Fibroblast of skin of back (primary cell): ENCODE measurements around the gene ZNF281. TPM values are rescaled to one million over a fixed set of nuclear protein-coding genes. Genes with fewer than 3 reads are reported as not detected.
"Not testable (repeated sequence)": the region's sequence is repeated elsewhere in the genome, so short reads cannot be mapped to it uniquely, and the experiment has no call there.

ENCODE experiments used
- DNase-seq: peaks from one replicate; pipeline ENCODE4 v3.0.0-alpha.2; 2013
- polyA plus RNA-seq, 2 experiments: library from polyadenylated mRNA; unstranded; fragments of 120-200 nt; gene quantifications; one replicate each; pipeline ENCODE4 v1.2.1, GENCODE V29; 2013; ENCODE audit not compliant: insufficient read length in 2 of 2

ZNF281 gene, protein sequence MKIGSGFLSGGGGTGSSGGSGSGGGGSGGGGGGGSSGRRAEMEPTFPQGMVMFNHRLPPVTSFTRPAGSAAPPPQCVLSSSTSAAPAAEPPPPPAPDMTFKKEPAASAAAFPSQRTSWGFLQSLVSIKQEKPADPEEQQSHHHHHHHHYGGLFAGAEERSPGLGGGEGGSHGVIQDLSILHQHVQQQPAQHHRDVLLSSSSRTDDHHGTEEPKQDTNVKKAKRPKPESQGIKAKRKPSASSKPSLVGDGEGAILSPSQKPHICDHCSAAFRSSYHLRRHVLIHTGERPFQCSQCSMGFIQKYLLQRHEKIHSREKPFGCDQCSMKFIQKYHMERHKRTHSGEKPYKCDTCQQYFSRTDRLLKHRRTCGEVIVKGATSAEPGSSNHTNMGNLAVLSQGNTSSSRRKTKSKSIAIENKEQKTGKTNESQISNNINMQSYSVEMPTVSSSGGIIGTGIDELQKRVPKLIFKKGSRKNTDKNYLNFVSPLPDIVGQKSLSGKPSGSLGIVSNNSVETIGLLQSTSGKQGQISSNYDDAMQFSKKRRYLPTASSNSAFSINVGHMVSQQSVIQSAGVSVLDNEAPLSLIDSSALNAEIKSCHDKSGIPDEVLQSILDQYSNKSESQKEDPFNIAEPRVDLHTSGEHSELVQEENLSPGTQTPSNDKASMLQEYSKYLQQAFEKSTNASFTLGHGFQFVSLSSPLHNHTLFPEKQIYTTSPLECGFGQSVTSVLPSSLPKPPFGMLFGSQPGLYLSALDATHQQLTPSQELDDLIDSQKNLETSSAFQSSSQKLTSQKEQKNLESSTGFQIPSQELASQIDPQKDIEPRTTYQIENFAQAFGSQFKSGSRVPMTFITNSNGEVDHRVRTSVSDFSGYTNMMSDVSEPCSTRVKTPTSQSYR
- 26.6 TPM for polyA plus RNA-seq (2013, experiment 1 of 2; ENCODE audit: insufficient read length)
- polyA plus RNA-seq (2013, experiment 2 of 2; ENCODE audit: insufficient read length) = 28.7 TPM

DNA sequence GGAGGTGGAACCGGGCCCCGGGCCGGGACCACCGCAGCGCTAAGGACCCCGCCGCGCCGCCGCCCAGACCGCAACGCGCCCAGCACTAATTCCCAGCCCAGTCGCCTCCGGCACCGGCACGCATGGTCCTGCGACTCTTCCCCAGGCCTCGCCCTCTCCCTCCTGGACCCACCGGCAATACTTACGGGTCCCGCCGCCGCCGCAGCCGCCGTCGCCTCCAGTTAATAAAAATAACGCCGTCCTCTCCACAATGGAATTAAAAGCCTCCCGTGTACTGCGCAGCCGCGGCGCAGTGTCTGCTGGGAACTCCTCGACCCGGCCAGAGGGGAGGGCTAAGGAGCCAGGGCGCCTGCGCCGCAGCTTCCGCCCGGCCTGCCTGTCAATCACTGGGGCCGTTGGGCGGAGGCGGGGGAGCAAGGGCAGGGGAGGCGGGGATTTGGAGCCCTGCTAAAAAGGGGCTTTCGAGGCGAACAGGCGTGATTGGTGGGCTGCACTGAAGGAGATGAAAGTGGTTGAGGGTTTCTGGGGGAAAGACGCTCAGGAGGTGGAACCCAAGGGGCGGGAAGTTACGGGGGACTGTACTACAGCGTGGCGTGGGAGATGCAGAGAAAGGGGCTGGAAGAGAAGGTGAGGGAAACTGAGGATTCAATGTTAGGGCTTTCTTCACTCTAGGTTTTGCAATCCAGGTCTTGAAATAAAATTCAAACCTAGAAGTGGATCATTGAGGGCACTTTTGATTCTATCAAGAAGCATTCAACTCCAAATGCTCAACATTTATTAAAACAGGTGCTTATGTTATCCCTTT is at the start of gene ZNF281:
Gene ZNF281 (minus strand): TSS at position 276 of the 805 bp plus-strand sequence. CDS start 331 bp downstream, outside the sequence.
- DNase-seq = peak; percentile 93

DNA sequence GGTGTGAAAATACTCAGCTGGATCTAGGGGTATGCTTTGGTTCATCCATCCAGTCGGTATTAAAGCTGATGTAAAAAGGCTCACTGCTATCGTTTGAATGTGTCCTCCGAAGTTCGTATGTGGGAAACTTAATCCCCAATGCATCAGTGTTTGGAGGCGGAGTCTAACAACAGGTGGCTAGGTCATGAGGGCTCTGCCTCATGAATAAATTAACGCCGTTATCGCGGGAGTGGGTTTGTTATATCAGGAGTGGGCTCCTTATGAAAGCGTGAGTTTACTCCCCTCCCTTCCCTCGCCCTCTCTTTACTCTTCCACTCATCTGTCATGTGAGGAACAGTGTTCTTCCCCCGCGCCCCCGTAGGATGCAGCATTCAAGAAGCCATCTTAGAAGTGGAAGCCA is 48.9 kb upstream of the ZNF281 start:
- no peak for DNase-seq

DNA sequence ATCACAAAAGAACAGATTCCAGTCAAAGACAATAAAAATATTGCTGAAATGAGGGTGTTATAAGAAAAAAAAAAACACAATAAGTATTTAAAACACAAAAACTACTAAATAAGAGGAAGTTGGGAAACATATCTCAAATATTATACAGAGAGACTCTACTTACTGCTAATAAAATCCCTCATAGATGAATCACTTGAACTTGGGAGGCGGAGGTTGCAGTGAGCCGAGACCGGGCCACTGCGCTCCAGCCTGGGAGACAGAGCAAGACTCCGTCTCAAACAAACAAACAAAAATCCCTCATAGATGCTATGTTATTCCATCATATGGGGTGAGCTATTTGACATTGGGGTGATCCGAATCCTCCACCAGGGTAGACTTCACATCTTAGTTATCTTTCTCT is 48.0 kb upstream of the ZNF281 start:
- no peak for DNase-seq

DNA sequence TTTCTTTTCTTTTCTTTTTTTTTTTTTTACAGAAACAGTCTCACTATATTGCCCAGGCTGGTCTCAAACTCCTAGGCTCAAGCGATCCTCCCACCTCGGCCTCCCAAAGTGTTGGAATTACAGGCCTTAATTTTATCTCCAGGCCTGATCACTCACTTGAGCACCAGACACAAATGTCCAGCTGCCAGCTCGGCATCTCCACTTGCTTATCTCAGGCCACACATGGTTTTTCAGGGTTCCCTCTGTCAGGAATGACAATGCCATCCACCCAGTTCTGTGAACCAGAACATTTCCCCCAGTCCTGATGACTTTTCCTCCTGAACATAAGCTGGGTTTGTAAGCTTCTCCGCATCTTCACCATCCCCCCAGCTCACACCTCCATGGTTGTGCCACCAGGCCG is 44.6 kb upstream of the ZNF281 start:
- DNase-seq = no peak

DNA sequence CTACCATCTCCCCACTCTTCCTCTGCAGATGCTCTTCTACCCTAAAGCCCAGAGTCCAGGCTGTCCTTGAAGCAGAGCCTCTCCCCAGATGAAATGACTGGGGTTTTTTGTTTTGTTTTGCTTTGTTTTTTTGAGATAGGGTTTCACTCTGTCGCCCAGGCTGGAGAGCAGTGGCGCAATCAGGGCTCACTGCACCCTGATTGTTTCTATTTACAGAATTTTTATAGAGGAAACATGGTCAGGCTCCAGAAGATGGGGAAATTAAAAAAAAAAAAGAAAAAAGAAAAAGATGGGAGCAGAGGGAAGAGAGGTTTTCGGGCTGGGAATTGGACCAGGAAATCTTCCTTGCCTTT is 43.7 kb upstream of the ZNF281 start:
- DNase-seq = no peak

DNA sequence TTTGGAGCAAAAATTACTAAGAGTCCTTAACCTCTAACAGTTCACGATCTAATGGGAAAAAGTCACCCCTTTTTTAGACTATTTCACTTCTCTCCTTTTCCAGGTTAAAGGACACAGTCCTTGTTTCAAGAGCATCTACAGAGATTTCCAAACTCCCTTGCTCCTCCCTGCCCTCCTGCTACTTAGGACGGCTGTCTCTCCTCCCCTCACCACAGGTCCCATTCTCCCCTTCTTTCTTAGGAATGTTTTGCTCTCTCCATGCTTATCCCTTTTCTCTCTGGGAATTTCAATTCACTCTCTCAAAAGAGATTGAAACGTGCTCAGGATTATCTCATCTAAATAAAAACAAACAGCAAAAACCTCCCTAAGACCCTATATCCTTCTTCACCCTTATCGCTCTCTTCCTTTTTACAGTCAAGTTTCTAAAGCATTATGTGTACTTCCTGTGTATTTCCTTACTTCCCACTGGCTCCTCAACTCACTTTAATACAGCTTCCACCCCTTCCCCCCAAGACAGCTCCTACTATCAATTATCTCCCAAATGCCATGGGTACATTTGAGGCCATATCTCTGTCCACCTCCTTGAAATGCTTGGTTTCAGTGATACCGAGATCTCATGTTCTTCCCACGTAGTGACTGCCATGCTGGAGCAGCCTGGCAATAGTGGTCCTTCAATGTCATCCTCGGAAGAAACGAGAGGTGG is 43.2 kb upstream of the ZNF281 start:
- DNase-seq = no peak

DNA sequence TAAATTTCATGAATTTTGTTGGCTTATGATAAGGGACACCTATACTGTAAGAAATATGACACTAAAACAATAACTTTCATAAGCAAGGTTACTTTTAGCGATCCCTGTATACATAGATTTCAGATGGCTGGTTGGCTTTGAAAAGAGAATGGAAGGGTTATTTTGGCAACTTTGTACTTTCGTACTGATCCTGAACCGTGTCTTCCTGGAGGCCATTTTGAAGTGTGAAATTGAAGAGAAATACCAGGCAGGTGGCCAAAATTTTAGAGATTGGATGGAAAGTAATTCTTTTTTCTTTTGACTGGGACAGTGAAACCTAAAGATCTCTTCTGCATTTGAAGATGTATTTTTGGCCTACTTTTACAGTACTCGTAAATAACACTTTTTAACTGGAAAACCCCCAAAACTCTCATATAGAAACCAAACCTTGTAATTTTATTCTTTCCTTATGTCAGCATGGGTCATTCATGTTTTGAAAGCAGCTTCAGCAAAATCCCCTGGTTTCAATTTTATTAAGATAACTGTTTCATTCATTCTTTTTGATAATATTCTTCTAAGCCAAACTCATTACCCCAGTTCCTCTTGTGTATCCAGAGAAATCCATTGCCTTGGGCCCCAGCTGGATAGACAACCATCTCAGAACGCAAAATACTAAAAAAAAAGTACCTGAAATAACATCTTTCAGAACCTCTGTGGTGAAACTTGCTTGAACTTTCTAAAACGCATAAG is 38.4 kb upstream of the ZNF281 start:
- no peak for DNase-seq

DNA sequence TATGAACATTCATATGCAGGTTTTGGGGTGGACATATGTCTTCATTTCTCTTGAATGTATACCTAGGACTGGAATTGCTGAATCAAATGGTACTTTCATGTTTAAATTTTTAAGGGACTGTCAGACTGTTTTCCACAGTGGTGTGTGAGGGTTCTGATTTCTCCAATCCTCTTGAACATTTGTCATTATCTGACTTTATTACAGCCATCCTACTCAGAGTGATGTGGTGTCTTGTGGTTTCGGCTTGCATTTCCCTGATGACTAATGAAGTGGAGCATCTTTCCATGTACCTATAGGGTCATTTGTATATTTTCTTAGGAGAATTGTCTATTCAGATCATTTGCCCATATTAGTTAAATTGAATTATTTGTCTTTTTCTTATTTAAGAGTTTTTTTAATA is 35.4 kb upstream of the ZNF281 start:
- DNase-seq = peak; percentile 77

DNA sequence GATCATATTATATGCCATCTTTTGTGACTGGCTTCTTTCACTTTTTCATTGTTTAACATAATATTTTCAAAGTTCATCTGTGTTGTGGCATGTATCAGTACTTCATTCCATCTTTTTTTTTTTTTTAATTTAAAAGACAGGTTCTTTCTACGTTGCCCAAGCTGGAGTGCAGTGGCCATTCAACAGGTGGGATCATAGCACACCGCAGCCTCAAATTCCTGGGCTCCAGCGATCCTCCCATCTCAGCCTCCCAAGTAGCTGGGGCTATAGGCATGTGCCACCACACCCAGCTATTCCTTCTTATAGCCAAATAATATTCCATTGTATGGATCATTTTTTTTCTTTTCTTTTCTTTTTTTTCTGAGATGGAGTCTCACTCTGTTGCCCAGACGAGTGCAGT is 34.6 kb upstream of the ZNF281 start:
- DNase-seq = no peak

DNA sequence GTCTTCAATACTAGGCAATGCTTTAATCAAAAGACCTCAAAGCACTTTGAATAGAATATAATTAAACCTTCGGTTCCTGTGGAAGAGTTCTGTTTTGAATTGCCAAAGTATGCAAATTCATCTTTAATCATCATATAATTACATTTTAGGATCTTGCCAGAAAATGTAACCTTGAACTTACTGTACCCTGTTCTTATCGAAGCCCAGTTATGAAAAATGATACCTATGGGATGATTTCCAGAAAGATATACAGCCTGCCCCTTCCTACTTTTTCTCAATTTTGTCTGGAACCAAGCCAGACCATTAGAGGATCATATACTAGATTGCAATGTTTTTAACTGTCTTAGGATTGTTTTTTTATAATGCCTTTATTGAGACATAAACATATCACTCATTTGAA is 34.0 kb upstream of the ZNF281 start:
- DNase-seq = no peak

DNA sequence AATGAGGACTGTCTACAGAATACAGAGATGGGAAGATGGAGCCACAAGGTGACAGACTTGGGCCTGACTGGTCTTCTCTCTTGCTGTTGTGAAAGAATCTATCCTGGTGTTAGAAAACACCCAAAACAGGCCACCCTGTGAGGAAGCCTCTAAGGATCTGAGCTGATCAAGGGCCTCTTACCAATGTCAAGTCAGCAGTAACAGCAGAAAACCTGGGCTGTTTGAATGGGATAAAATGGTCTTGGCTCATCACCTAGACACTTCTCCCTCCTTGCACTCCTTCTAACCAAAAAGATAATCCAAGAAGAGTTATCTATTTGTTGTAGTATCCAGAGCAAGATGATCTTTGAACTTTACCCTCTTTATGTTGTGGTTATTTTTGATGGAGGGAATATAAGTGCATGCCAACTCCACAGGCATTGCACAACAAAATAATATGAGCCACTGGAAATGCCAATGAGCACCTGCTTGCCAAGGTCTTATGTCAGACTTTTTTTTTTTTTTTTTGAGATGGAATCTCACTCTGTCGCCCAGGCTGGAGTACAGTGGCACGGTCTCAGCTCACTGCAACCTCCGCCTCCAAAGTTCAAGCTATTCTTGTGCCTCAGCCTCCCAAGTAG is 32.8 kb upstream of the ZNF281 start:
- no peak for DNase-seq

DNA sequence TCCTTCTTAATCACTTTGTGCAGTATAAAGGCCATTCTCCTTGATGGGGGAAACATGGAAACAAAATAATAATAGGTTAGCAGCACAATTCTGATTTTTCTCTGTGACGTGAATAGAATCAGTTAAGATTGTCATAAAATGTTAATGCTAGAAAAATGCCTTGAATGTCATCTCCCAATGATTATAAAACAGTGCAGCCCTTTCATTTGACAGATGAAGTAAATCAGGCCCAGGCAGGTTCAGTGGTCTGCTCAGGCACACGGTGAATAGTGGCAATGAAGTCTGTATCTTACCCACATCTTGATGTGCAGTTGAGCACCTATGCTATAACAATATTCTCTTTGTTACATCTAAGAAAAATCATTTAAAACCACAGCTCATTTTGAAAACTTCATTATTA is 32.2 kb upstream of the ZNF281 start:
- no peak for DNase-seq

DNA sequence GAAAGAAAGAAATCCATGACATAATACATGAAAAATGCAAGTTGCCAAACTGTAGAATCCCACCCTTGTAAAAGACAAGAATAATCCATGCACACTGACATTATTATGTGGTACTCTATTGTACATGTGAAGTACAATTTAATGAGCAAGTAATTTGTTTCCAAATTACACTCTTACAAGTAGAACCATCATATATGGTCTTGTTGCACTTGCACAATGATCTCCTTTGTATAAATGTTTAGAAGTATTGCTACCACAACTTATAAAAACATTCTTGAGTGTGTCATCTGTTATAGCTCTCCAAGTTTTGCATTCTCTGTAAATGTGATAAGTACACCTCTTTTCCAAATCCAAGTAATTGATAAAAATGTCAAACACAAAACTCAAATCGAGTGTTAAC is 29.1 kb upstream of the ZNF281 start:
- DNase-seq = peak; percentile 68

DNA sequence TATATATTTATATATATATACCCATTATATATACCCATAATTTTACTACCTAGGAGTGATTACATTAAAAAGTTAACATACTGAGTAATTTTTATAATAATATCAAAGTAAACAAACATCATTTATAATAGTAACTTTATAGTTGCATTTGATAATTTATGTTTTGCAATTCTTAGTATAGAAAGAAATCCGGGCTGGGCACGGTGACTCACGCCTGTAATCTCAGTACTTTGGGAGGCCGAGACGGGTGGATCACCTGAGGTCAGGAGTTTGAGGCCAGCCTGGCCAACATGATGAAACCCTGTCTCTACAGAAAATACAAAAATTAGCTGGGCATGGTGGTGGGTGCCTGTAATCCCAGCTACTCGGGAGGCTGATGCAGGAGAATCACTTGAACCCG is 28.6 kb upstream of the ZNF281 start:
- DNase-seq = not testable (repeated sequence)

DNA sequence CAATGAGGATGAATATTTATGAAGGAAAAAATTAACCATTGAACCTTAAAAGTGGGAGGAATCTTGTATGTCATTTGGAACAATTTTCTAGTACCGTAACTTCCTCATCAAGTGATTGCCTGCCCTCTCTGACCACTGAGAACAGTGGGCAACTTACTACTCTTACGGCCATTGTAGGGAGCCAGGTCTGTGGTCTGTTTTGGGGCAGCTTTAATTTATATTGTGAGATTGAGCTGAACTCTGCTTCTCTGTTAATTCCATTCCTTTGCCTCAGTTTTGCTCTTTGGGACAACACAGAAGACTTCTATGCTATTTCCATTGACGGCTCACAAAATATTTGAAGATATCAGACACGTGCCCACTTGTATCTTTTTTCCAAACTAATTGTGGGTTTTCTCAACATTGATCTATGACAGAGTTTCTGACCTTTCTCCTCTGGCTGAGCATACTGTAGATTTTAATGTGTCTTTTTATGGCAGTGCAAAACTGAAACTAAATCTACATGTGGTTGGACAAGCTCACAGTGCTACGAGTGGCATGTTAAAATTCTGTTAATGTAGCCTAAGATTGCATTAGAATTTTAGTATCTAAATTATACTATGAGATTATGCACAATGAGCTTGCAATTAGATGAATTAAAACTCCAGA is 27.8 kb upstream of the ZNF281 start:
- DNase-seq = no peak

DNA sequence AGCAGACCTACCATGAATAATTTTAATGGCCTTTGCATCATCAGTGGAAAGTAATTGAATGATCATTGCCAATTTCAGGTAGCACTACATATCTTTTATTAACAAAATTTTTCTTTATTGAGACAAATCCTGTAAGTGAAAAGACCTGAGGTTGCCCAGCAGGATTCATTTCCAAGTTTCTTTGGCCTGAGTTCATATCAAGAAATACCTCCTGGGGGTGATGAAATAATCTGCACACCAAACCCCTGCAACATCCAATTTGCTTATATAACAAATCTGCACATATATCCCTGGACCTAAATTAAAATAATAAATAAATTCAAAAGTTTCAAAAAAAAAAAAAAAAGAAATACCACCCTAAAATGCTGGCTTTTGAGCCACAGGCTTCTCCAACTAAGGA is 27.3 kb upstream of the ZNF281 start:
- DNase-seq = no peak

DNA sequence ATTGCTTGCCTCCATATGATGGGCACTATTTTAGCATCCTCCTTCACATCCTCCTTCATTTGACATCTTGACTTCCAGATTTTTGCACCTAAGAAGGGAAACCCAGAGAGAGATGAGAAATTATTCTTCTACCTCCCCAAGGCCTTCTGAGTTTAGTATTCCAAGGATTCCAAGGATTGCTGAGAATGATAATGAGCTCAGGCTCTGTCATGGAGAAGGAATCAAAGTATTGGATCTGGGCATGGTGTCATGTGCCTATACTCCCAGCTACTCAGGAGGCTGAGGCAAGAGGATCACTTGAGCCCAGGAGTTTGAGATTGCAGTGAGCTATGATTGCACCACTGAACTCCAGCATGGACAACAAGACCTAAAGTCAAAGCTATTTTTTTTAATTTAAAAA is 26.6 kb upstream of the ZNF281 start:
- peak; percentile 49 for DNase-seq

DNA sequence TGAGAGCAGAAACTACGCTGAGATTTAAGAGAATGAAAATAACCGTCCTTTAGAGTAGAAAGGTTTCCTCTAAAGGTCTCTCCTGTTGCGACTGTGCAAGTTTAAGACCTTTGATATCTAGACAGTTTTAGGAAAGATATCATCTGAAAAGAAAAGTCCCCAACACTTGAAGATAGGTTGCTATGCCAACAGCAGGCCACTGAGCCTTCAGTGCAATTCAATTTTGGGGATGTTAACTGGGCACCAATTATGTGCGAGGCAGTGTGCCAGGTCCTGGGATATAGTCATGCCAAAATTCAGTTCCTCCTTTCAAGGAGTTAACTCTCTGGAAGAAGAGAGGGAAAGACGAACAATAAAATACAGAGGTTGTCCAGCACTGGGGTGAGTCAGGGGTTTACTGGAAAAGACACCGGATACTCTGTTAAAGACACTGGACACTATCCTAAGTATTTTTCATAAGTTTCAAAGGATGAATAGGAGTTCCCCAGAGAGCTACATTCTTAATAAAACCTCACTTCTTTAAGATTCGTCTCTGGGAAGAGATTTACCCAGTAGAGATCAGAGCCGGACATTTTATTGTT is 25.5 kb upstream of the ZNF281 start:
- DNase-seq = no peak

DNA sequence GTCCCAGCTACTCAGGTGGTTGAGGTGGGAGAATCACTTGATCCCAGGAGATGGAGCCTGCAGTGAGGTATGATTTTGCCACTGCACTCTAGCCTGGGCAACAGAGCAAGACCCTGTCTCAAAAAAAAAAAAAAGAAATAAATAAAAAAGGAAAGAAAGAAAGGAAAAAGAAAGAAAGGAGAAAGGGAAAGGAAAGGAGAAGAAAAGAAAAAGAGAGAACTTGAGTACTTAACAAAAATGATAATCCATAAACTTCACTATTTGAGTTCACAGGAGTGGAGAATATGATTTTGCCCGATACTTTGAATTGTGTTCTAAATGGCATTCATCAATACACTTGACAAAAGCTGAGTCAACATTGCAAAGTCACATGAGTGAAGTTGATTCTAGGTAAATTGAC is 23.8 kb upstream of the ZNF281 start:
- DNase-seq = no peak

DNA sequence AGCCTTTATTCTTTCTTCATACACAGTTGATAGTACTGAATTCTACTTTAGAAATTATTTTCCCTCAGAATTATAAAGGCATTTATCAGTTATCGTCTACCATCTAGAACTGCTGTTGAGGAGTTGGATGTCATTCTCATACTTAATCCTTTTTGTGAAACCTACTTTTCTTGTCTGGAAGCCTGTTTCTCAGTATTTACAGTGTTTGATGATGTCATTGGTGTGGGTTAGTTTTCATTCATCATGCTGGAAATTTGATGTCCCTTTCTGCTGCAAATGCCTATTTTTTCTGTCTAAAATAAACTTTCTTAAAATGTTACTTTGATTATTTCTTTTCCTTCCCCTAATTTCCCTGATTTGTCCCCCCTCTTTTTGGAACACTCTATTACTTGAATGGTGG is 22.8 kb upstream of the ZNF281 start:
- DNase-seq = no peak
